GM23248 (cell line): Measurements from ENCODE around the gene NR3C1. TPM values are rescaled to one million over a fixed set of nuclear protein-coding genes. Genes with fewer than 3 reads are reported as not detected.
A peak's percentile ranks its signal among the peaks of the same experiment; 100 is the strongest.

ENCODE experiments used
- DNase-seq: peaks from one replicate; pipeline ENCODE4 v3.0.0-alpha.2; 2015
- H2AFZ ChIP-seq: fragments of 200-600 bp; sonication (generic); 2 replicates; pipeline ENCODE4 v1.6.1; 2016; ENCODE audit warnings: antibody characterized with exemption
- H3F3A ChIP-seq: fragments of 200-600 bp; sonication (generic); 2 replicates; pipeline ENCODE4 v1.6.1; 2016; ENCODE audit warnings: mild to moderate bottlenecking, antibody characterized with exemption, mixed run types; ENCODE audit not compliant: insufficient read depth
- H3K27ac ChIP-seq: fragments of 200-600 bp; sonication (generic); 2 replicates; pipeline ENCODE4 v1.5.1; 2016; ENCODE audit warnings: mild to moderate bottlenecking
- H3K27me3 ChIP-seq: fragments of 200-600 bp; sonication (generic); replicated peaks from 2 replicates; pipeline ENCODE4 v1.6.1; 2016; ENCODE audit warnings: mild to moderate bottlenecking; ENCODE audit not compliant: insufficient read depth
- H3K36me3 ChIP-seq: fragments of 200-600 bp; sonication (generic); 2 replicates; pipeline ENCODE4 v1.6.1; 2016; ENCODE audit warnings: low read depth, mild to moderate bottlenecking
- H3K4me1 ChIP-seq: fragments of 200-600 bp; sonication (generic); 2 replicates; pipeline ENCODE4 v1.6.1; 2016; ENCODE audit warnings: mild to moderate bottlenecking; ENCODE audit not compliant: insufficient read depth
- H3K4me2 ChIP-seq: fragments of 200-600 bp; sonication (generic); one replicate; pipeline ENCODE4 v1.6.1; 2016; ENCODE audit warnings: mild to moderate bottlenecking; ENCODE audit not compliant: unreplicated experiment
- H3K4me3 ChIP-seq: fragments of 200-600 bp; sonication (generic); 2 replicates; pipeline ENCODE4 v1.5.1; 2016; ENCODE audit warnings: mild to moderate bottlenecking
- H3K79me2 ChIP-seq: fragments of 200-600 bp; sonication (generic); 2 replicates; pipeline ENCODE4 v1.6.1; 2016; ENCODE audit warnings: mild to moderate bottlenecking; ENCODE audit not compliant: insufficient read depth
- H3K9ac ChIP-seq: fragments of 200-600 bp; sonication (generic); 2 replicates; pipeline ENCODE4 v1.6.1; 2016; ENCODE audit warnings: mild to moderate bottlenecking
- H3K9me2 ChIP-seq: fragments of 200-600 bp; sonication (generic); 2 replicates; pipeline ENCODE4 v1.6.1; 2016; ENCODE audit warnings: mixed run types, mild to moderate bottlenecking, moderate library complexity; ENCODE audit not compliant: insufficient read depth
- H3K9me3 ChIP-seq: fragments of 200-600 bp; sonication (generic); one replicate; pipeline ENCODE4 v1.6.1; 2017; ENCODE audit warnings: low read depth
- H4K20me1 ChIP-seq: fragments of 200-600 bp; sonication (generic); 2 replicates; pipeline ENCODE4 v1.6.0; 2016; ENCODE audit not compliant: insufficient read depth
- EZH2 ChIP-seq: fragments of 200-600 bp; sonication (generic); IDR thresholded peaks from 2 replicates; pipeline ENCODE4 v1.6.1; 2018; ENCODE audit warnings: antibody characterized with exemption, mild to moderate bottlenecking; ENCODE audit not compliant: insufficient read depth, poor library complexity, severe bottlenecking
- EZH2phosphoT487 ChIP-seq: fragments of 200-600 bp; sonication (generic); IDR thresholded peaks from 2 replicates; pipeline ENCODE4 v1.6.1; 2018; ENCODE audit warnings: antibody characterized with exemption, moderate library complexity, mild to moderate bottlenecking, low read depth; ENCODE audit not compliant: insufficient read depth
- WGBS, 2 experiments: methylation state at CpG; one replicate each; pipeline ENCODE4 v1.1.6; 2015 to 2017; ENCODE audit warnings: low lambda C conversion rate in 2 of 2, low coverage in 1 of 2; ENCODE audit errors: missing lambda C conversion rate in 2 of 2; 5-methylcytosine and 5-hydroxymethylcytosine counted together
- in situ Hi-C: fragments of 300-500 bp; cut with MboI; formaldehyde crosslinking; loops from 2 replicates; pipeline ENCODE4 v1.15.0; 2020
- polyA plus RNA-seq: library from polyadenylated mRNA; unstranded; fragments of >200 nt; fragmentation: Nextera tagmentation; extraction: Ambion mirVana; gene quantifications from 2 replicates; pipeline ENCODE4 v1.2.1, GENCODE V29; 2016
- total RNA-seq: library from RNA; depleted of rRNA; stranded (reverse); fragments of >200 nt; shearing (Covaris generic); gene quantifications from 2 replicates; pipeline ENCODE4 v1.2.3, GENCODE V29; 2014

The NR3C1 gene
- total and polyA plus RNA-seq, 2 experiments from 2014 or later, result 103 to 121 TPM

- in situ Hi-C loops, result no loop called here
- DNase-seq, result no peak
- H3K9me2 ChIP-seq, result no peaks in the 10 kb centered on the region
- peaks cover 84% of the 10 kb centered on the region for H3K36me3 ChIP-seq
- H4K20me1 ChIP-seq, result no peaks in the 10 kb centered on the region; the same call in 1 of the 2 replicates
- H3F3A ChIP-seq, result peaks cover 82% of the 10 kb centered on the region
- H3K9ac ChIP-seq, result no peak overlapping the region
- no peaks in the 10 kb centered on the region for H3K27me3 ChIP-seq
- no peaks in the 10 kb centered on the region for H3K9me3 ChIP-seq
- TF ChIP-seq EZH2 (no peak), EZH2phosphoT487 (no peak)
- H3K4me2 ChIP-seq, result no peak overlapping the region
- H2AFZ ChIP-seq, result no peak overlapping the region
- H3K27ac ChIP-seq, result no peak overlapping the region
- H3K4me1 ChIP-seq, result peaks cover 57% of the 10 kb centered on the region
- H3K79me2 ChIP-seq, result peaks cover 99% of the 10 kb centered on the region
- WGBS, 2 experiments, result 77 to 95% methylated on average over 2 of the region's 2 CpGs
- H3K4me3 ChIP-seq, result no peak overlapping the region
Observed at GRCh38 chr5:143304836-143305475, 98.5 kb downstream of the NR3C1 start.

GRCh38 chr5:143302341-143303045 lies 101.0 kb downstream of the NR3C1 start:
- Histone ChIP-seq H3K79me2 (peaks cover 99% of the 10 kb centered on the region), H3K36me3 (peaks cover 78% of the 10 kb centered on the region), H3K4me1 (peaks cover 42% of the 10 kb centered on the region), H3K9me2 (no peaks in the 10 kb centered on the region), H3K9ac (no peak overlapping the region), H3K27ac (0 out of 2 replicates have a peak overlapping the region, but pooled peaks have one; percentile 3), H3F3A (peaks cover 65% of the 10 kb centered on the region), H3K4me2 (peak overlapping the region; percentile 17), H4K20me1 (no peaks in the 10 kb centered on the region; the same call in 1 of the 2 replicates), H3K9me3 (no peaks in the 10 kb centered on the region), H3K4me3 (no peak overlapping the region), H2AFZ (no peak overlapping the region), H3K27me3 (no peaks in the 10 kb centered on the region)
- peak; percentile 35 for DNase-seq
- TF ChIP-seq EZH2, result no peak
- no peak for TF ChIP-seq EZH2phosphoT487
- in situ Hi-C loops, result no loop called here

- Histone ChIP-seq H3K79me2 (peaks cover 100% of the 10 kb centered on the region), H3K36me3 (peaks cover 88% of the 10 kb centered on the region), H4K20me1 (no peaks in the 10 kb centered on the region), H3K4me1 (peaks cover 19% of the 10 kb centered on the region), H3K27me3 (no peaks in the 10 kb centered on the region), H2AFZ (no peak overlapping the region), H3K4me3 (no peak overlapping the region), H3K4me2 (no peak overlapping the region), H3K9me3 (no peaks in the 10 kb centered on the region), H3K9ac (no peak overlapping the region), H3F3A (peaks cover 68% of the 10 kb centered on the region), H3K9me2 (no peaks in the 10 kb centered on the region), H3K27ac (peak overlapping the region; percentile 39; the same call in 1 of the 2 replicates)
- TF ChIP-seq EZH2phosphoT487 (no peak), EZH2 (no peak)
- in situ Hi-C loops, result no loop called here
- 100% methylated on average over 3 of the region's 3 CpGs for WGBS, 2 experiments
- no peak for DNase-seq
Observed at GRCh38 chr5:143297756-143298155, 105.7 kb downstream of the NR3C1 start.

- Histone ChIP-seq H3K4me1 (no peaks in the 10 kb centered on the region), H3K4me2 (no peak overlapping the region), H3F3A (peaks cover 46% of the 10 kb centered on the region), H3K9me3 (no peaks in the 10 kb centered on the region), H3K27me3 (no peaks in the 10 kb centered on the region), H4K20me1 (no peaks in the 10 kb centered on the region), H3K36me3 (peaks cover 59% of the 10 kb centered on the region), H3K9ac (no peak overlapping the region), H3K9me2 (no peaks in the 10 kb centered on the region), H3K4me3 (no peak overlapping the region), H3K79me2 (peaks cover 100% of the 10 kb centered on the region), H2AFZ (no peak overlapping the region), H3K27ac (no peak overlapping the region)
- 98% methylated on average over 2 of the region's 2 CpGs for WGBS, 2 experiments
- in situ Hi-C loops, result no loop called here
- TF ChIP-seq EZH2 (no peak), EZH2phosphoT487 (no peak)
- no peak for DNase-seq
Observed at GRCh38 chr5:143290125-143290524, 113.4 kb downstream of the NR3C1 start.
